CD4-positive, alpha-beta T cell (primary cell): ENCODE measurements around the gene G6PC3. TPM values are rescaled to one million over a fixed set of nuclear protein-coding genes. Genes with fewer than 3 reads are reported as not detected.

Source experiments
- ATAC-seq: fragments of 200-7000 bp; cut with Tn5 transposase; one replicate; pipeline ENCODE4 v1.10.0; 2022; ENCODE audit warnings: mild to moderate bottlenecking; ENCODE audit not compliant: poor library complexity
- CTCF ChIA-PET: fragments of 350-600 bp; sonication (Branson Sonifier 250); formaldehyde crosslinking; loops from one replicate; lab custom pipeline; 2021; ENCODE audit warnings: antibody characterized with exemption, inconsistent platforms; lab: Charles Lee
- POLR2A ChIA-PET: fragments of 350-600 bp; sonication (Branson Sonifier 250); formaldehyde crosslinking; loops from one replicate; lab custom pipeline; 2021; ENCODE audit warnings: antibody characterized with exemption, inconsistent platforms; lab: Charles Lee
- DNase-seq, 14 experiments: peaks; one replicate each; pipeline ENCODE4 v3.0.0-alpha.2; 2013 to 2020; ENCODE audit warnings: mixed read lengths in 2 of 14
- H3K27ac ChIP-seq, 2 donors: one replicate each; pipeline versions ENCODE4 v1.5.1 to v1.7.0; 2013; ENCODE audit warnings: low read length in 2 of 2, low read depth in 1 of 2, mild to moderate bottlenecking in 1 of 2
- H3K27me3 ChIP-seq, 2 experiments: 1 replicate in 1 of 2; 2 replicates in 1 of 2; pipeline versions ENCODE4 v1.6.1 to v1.7.0; 2013; ENCODE audit warnings: low read length in 2 of 2, control low read depth in 1 of 2, mild to moderate bottlenecking in 1 of 2, moderate library complexity in 1 of 2; ENCODE audit not compliant: insufficient read depth in 2 of 2, control insufficient read depth in 1 of 2
- H3K36me3 ChIP-seq: one replicate; pipeline ENCODE4 v1.6.1; 2013; ENCODE audit warnings: low read length, control low read depth; ENCODE audit not compliant: insufficient read depth
- H3K4me1 ChIP-seq: one replicate; pipeline ENCODE4 v1.6.1; 2013; ENCODE audit warnings: low read length, control low read depth; ENCODE audit not compliant: insufficient read depth
- H3K4me3 ChIP-seq: one replicate; pipeline ENCODE4 v1.5.1; 2013; ENCODE audit warnings: mild to moderate bottlenecking, low read length, moderate library complexity
- H3K9me3 ChIP-seq, 2 experiments: 1 replicate in 1 of 2; 2 replicates in 1 of 2; pipeline versions ENCODE4 v1.6.1 to v1.7.0; 2013; ENCODE audit warnings: low read length in 2 of 2, mild to moderate bottlenecking in 2 of 2, control low read depth in 1 of 2, moderate library complexity in 1 of 2; ENCODE audit not compliant: control insufficient read depth in 1 of 2, insufficient read depth in 1 of 2
- H3K27ac Mint-ChIP-seq: one replicate; pipeline ENCODE4 v1.8.0; 2020; ENCODE audit warnings: mixed read lengths
- H3K27me3 Mint-ChIP-seq: one replicate; pipeline ENCODE4 v1.8.0; 2021; ENCODE audit warnings: mixed read lengths
- H3K36me3 Mint-ChIP-seq: one replicate; pipeline ENCODE4 v1.8.0; 2021; ENCODE audit warnings: low read depth, mixed read lengths
- H3K4me1 Mint-ChIP-seq: one replicate; pipeline ENCODE4 v1.8.0; 2021; ENCODE audit warnings: low read depth, mixed read lengths
- H3K4me3 Mint-ChIP-seq: one replicate; pipeline ENCODE4 v1.8.0; 2020; ENCODE audit warnings: mild to moderate bottlenecking, mixed read lengths
- H3K9me3 Mint-ChIP-seq: one replicate; pipeline ENCODE4 v1.8.0; 2020; ENCODE audit warnings: mixed read lengths
- CTCF ChIP-seq: fragments of 200-600 bp; IDR thresholded peaks from one replicate; pipeline ENCODE4 v1.8.0; 2022; ENCODE audit warnings: antibody characterized with exemption, mild to moderate bottlenecking
- intact Hi-C, 2 experiments: fragments of 100-400 bp; cut with DNase I in 1 of 2; cut with micrococcal nuclease in 1 of 2; formaldehyde crosslinking; loops; one replicate each; pipeline versions ENCODE4 v1.15.1 to v1.9.0; 2023 to 2025; cut with DNase I, micrococcal nuclease
- total RNA-seq, 174 experiments: library from RNA in 2 of 174; stranded (reverse) in 2 of 174; gene quantifications; one replicate each; pipeline ENCODE4 v1.2.3 and lab custom pipeline; 2021 to 2026

Gene G6PC3
- total RNA-seq, 2 experiments from 2014 or later: 5.6 to 5.8 TPM

GRCh38 chr17:44049294-44050060 lies 21.1 kb upstream of the G6PC3 start:
- Histone ChIP-seq H3K4me1 (peaks cover 2% of the 10 kb centered on the region), H3K9me3 (no peaks in the 10 kb centered on the region), H3K4me3 (no peak overlapping the region), H3K27me3 (no peaks in the 10 kb centered on the region), H3K27ac (no peak overlapping the region), H3K36me3 (peaks cover 73% of the 10 kb centered on the region)
- ChIA-PET POLR2A (no interaction called here), CTCF (no interaction called here)
- ATAC-seq (no peak), DNase-seq (no peak)
- TF ChIP-seq CTCF: no peak
- no peaks in the 10 kb centered on the region for H3K9me3 Mint-ChIP-seq
- peaks cover 10% of the 10 kb centered on the region for H3K4me1 Mint-ChIP-seq
- H3K36me3 Mint-ChIP-seq: peaks cover 62% of the 10 kb centered on the region
- H3K27ac Mint-ChIP-seq: no peak overlapping the region
- intact Hi-C loops: loop anchor here in 1 of 2 experiments (10.0 kb wide), 1 partner anchor 135 kb away; no protein-coding TSS in a partner anchor
- no peaks in the 10 kb centered on the region for H3K27me3 Mint-ChIP-seq
- no peak overlapping the region for H3K4me3 Mint-ChIP-seq

GRCh38 chr17:44053125-44053872 lies 17.2 kb upstream of the G6PC3 start:
- Mint-ChIP-seq H3K27ac (peak overlapping the region; percentile 18), H3K36me3 (peaks cover 56% of the 10 kb centered on the region), H3K4me3 (no peak overlapping the region), H3K27me3 (no peaks in the 10 kb centered on the region), H3K9me3 (no peaks in the 10 kb centered on the region), H3K4me1 (peaks cover 10% of the 10 kb centered on the region)
- H3K4me1 ChIP-seq: peaks cover 2% of the 10 kb centered on the region
- H3K9me3 ChIP-seq: no peaks in the 10 kb centered on the region
- H3K27me3 ChIP-seq: no peaks in the 10 kb centered on the region
- no peak for DNase-seq
- TF ChIP-seq CTCF: no peak
- CTCF ChIA-PET: no interaction called here
- intact Hi-C loops: no loop called here
- POLR2A ChIA-PET: no interaction called here
- H3K4me3 ChIP-seq: no peak overlapping the region
- no peak for ATAC-seq
- H3K27ac ChIP-seq: no peak overlapping the region
- H3K36me3 ChIP-seq: peaks cover 70% of the 10 kb centered on the region

- no peak overlapping the region for H3K4me3 Mint-ChIP-seq
- Histone ChIP-seq H3K27me3 (no peaks in the 10 kb centered on the region), H3K36me3 (peaks cover 56% of the 10 kb centered on the region), H3K4me1 (peaks cover 5% of the 10 kb centered on the region), H3K9me3 (no peaks in the 10 kb centered on the region), H3K4me3 (no peak overlapping the region), H3K27ac (no peak overlapping the region)
- intact Hi-C loops: no loop called here
- ATAC-seq (no peak), DNase-seq (no peak)
- H3K9me3 Mint-ChIP-seq: no peaks in the 10 kb centered on the region
- H3K36me3 Mint-ChIP-seq: peaks cover 68% of the 10 kb centered on the region
- ChIA-PET POLR2A (no interaction called here), CTCF (no interaction called here)
- peaks cover 45% of the 10 kb centered on the region for H3K4me1 Mint-ChIP-seq
- no peak overlapping the region for H3K27ac Mint-ChIP-seq
- no peaks in the 10 kb centered on the region for H3K27me3 Mint-ChIP-seq
- TF ChIP-seq CTCF: no peak
Observed at GRCh38 chr17:44059101-44059892, 11.2 kb upstream of the G6PC3 start.
